Ovary (tissue), 9 donors: ENCODE data around the gene IFIH1. TPM values are rescaled to one million over a fixed set of nuclear protein-coding genes. Genes with fewer than 3 reads are reported as not detected.

Experiments used
- DNase-seq, 5 donors: peaks; one replicate each; pipeline ENCODE4 v3.0.0-alpha.2; 2019 to 2020
- H3K27ac ChIP-seq, 2 donors: fragments of 200-600 bp; one replicate each; pipeline versions ENCODE4 v1.5.1 to v1.8.0; 2019 to 2022
- H3K27me3 ChIP-seq: fragments of 200-600 bp; one replicate; pipeline ENCODE4 v1.8.0; 2022
- H3K36me3 ChIP-seq: fragments of 200-600 bp; sonication (generic); one replicate; pipeline ENCODE4 v1.5.1; 2019
- H3K4me1 ChIP-seq: one replicate; pipeline ENCODE4 v1.8.1; 2013; ENCODE audit warnings: mild to moderate bottlenecking, moderate library complexity; ENCODE audit not compliant: insufficient read depth
- H3K4me3 ChIP-seq: fragments of 200-600 bp; sonication (generic); one replicate; pipeline ENCODE4 v1.5.1; 2017
- H3K9me3 ChIP-seq, 2 donors: fragments of 200-600 bp in 1 of 2; sonication (generic) in 1 of 2; one replicate each; pipeline versions ENCODE4 v1.5.1 to v1.8.1; 2013 to 2019; ENCODE audit warnings: mild to moderate bottlenecking in 1 of 2, moderate library complexity in 1 of 2
- CTCF ChIP-seq, 3 donors: fragments of 450-650 bp in 2 of 3; fragments of 200-600 bp in 1 of 3; IDR thresholded peaks; one replicate each; pipeline versions ENCODE4 v1.5.1 to v1.8.0; 2016 to 2022; ENCODE audit warnings: antibody characterized with exemption in 3 of 3, mild to moderate bottlenecking in 1 of 3
- EP300 ChIP-seq: sonication (generic); formaldehyde crosslinking; IDR thresholded peaks from one replicate; pipeline ENCODE4 v1.6.1; 2017; ENCODE audit warnings: antibody characterized with exemption
- POLR2A ChIP-seq: fragments of 450-650 bp; IDR thresholded peaks from one replicate; pipeline ENCODE4 v1.6.1; 2017; ENCODE audit warnings: antibody characterized with exemption, mild to moderate bottlenecking, moderate library complexity
- WGBS, 3 donors: extraction: QIAGEN DNeasy Blood & Tissue Kit in 1 of 3; methylation state at CpG; one replicate each; pipeline versions ENCODE4 v1.1.5 to v1.1.7; 2013 to 2017; 5-methylcytosine and 5-hydroxymethylcytosine counted together
- intact Hi-C, 4 donors: fragments of 100-400 bp; cut with DNase I; formaldehyde crosslinking; loops; one replicate each; pipeline versions ENCODE4 v1.11.0 to v1.15.1; 2022 to 2023
- polyA plus RNA-seq, 2 donors: library from polyadenylated mRNA; stranded (reverse); fragments of 200-250 nt in 1 of 2; fragments of 350-450 nt in 1 of 2; fragmentation: Illumina TruSeq in 1 of 2; extraction: RNeasy Lipid Tissue Mini Kit (QIAGEN cat#74804) in 1 of 2; gene quantifications; one replicate each; pipeline ENCODE4 v1.2.3, GENCODE V29; 2013 to 2014
- total RNA-seq, 7 donors: library from RNA; depleted of rRNA in 2 of 7; stranded (reverse); fragments of >200 nt in 2 of 7; fragmentation: NEBNext Ultra II Directional in 3 of 7; extraction: Animal tissue kit (Norgen Biotek cat#: 25700) in 3 of 7; gene quantifications; one replicate each; pipeline versions ENCODE4 v1.1.0 to v1.2.4, GENCODE V29; 2016 to 2023
- donor health status: DM: no; HTN: no; CAD: no; lungs with moderate emphysema.
- donor health status: DM: no; HTN: no; CAD: no.
- donor health status: Bipolar disorder and iron deficiency.
- donor health status: DM: yes; HTN: yes; CAD: no.
- donor health status: DM: no; HTN: no; CAD: no.
- donor health status: DM: yes; HTN: yes; CAD: no.

IFIH1 gene
- total and polyA plus RNA-seq, 9 donors: 7.6 to 19.7 (median 14.4) TPM

- no peak overlapping the region for H3K27ac ChIP-seq
- intact Hi-C loops: no loop called here
- 40 to 50% (median 44%) methylated on average over 4 of the region's 4 CpGs for WGBS, 3 donors
- H3K4me1 ChIP-seq: no peaks in the 10 kb centered on the region
- H3K27me3 ChIP-seq: no peaks in the 10 kb centered on the region
- H3K9me3 ChIP-seq: no peaks in the 10 kb centered on the region
- DNase-seq: no peak
- H3K4me3 ChIP-seq: peak overlapping the region; percentile 86
- TF ChIP-seq POLR2A: no peak
- TF ChIP-seq CTCF (IDR thresholded peaks at IDR 0.05): no peak
- no peak for TF ChIP-seq EP300
- no peaks in the 10 kb centered on the region for H3K36me3 ChIP-seq
Measured at GRCh38 chr2:162343492-162343823, 25.0 kb upstream of the IFIH1 start.

DNA sequence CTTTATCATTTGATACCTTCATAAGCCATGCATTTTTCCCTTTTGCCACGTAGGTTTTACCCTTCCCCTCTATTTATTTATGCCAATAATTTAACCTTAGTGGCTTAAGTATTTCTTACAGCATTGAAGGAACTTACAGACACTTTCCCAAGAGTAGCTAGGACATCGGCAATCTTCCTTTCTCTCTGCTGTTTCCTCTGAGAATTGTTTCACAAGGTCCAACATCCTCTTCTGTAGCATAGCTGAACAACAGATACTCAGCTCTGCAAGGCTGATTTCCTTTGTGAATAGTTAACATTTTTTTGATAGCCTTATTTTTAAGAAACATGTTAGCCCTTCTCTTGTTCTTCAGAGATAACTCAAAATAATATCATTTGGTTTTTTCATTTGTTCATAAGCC, 24.4 kb upstream of the IFIH1 start:
- TF ChIP-seq CTCF (IDR thresholded peaks at IDR 0.05) (no peak), EP300 (no peak), POLR2A (no peak)
- Histone ChIP-seq H3K27me3 (no peaks in the 10 kb centered on the region), H3K4me1 (no peaks in the 10 kb centered on the region), H3K4me3 (no peak overlapping the region), H3K9me3 (no peaks in the 10 kb centered on the region), H3K27ac (no peak overlapping the region), H3K36me3 (no peaks in the 10 kb centered on the region)
- 72 to 77% (median 72%) methylated on average over 2 of the region's 2 CpGs for WGBS, 3 donors
- no peak for DNase-seq
- intact Hi-C loops: no loop called here

DNA sequence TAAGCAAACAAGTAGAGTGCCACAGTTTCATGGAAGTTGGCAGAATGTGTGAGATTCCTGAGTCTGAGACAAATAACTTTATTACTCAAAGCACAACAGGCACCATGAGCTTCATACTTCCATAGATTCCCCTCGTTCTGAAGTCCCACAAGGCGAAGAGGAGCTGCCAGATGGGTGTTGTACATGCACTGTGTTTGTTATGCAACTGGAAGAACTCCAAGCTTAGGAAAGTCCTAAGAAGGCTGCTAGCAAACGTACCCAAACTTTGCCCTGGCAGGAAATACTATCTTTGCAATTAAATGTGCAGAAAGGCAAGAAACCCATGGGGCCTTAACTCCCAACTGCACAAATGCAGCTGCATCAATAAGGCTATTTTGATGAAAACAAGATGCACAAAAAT, 23.8 kb upstream of the IFIH1 start:
- WGBS, 3 donors: 28 to 35% (median 32%) methylated on average over 3 of the region's 3 CpGs

GRCh38 chr2:162340822-162341221, 22.3 kb upstream of the IFIH1 start:
- H3K4me1 ChIP-seq: no peaks in the 10 kb centered on the region
- no peak for DNase-seq

More for the DNA sequence above, 23.8 kb upstream of the IFIH1 start:
- intact Hi-C loops: no loop called here
- Histone ChIP-seq H3K9me3 (no peaks in the 10 kb centered on the region), H3K36me3 (no peaks in the 10 kb centered on the region), H3K4me1 (no peaks in the 10 kb centered on the region), H3K4me3 (no peak overlapping the region), H3K27me3 (no peaks in the 10 kb centered on the region), H3K27ac (no peak overlapping the region)
- no peak for TF ChIP-seq EP300
- TF ChIP-seq POLR2A: no peak
- TF ChIP-seq CTCF (IDR thresholded peaks at IDR 0.05): no peak
- no peak for DNase-seq

More at GRCh38 chr2:162340822-162341221, 22.3 kb upstream of the IFIH1 start:
- H3K9me3 ChIP-seq: no peaks in the 10 kb centered on the region
- H3K27me3 ChIP-seq: no peaks in the 10 kb centered on the region
- intact Hi-C loops: no loop called here
- TF ChIP-seq POLR2A: no peak
- no peak for TF ChIP-seq EP300
- TF ChIP-seq CTCF (IDR thresholded peaks at IDR 0.05): no peak
- H3K27ac ChIP-seq: no peak overlapping the region
- H3K4me3 ChIP-seq: no peak overlapping the region
- no peaks in the 10 kb centered on the region for H3K36me3 ChIP-seq
